PC-3 (cell line): Measurements from ENCODE around the gene ICAM2. TPM values are rescaled to one million over a fixed set of nuclear protein-coding genes. Genes with fewer than 3 reads are reported as not detected.

Experiments used
- ATAC-seq: fragments of 200-7000 bp; cut with Tn5 transposase; 2 replicates; pipeline ENCODE4 v1.9.1; 2020; ENCODE audit warnings: mild to moderate bottlenecking, moderate library complexity
- BruUV-seq: library from RNA; stranded (reverse); fragments of 400-500 nt; replicated peaks from 2 replicates; lab custom pipeline; 2021; lab: Mats Ljungman, UMichigan
- CTCF ChIA-PET: fragments of 300-600 bp; sonication (Branson Sonifier 250); formaldehyde crosslinking; loops from one replicate; lab custom pipeline; 2022; ENCODE audit warnings: antibody characterized with exemption; lab: Charles Lee
- POLR2A ChIA-PET: fragments of 300-600 bp; sonication (Branson Sonifier 250); formaldehyde crosslinking; loops from one replicate; lab custom pipeline; 2022; ENCODE audit warnings: antibody characterized with exemption; ENCODE audit not compliant: unreplicated experiment; lab: Charles Lee
- DNase-seq: peaks from one replicate; pipeline ENCODE4 v3.0.0-alpha.2; 2015
- H2AFZ ChIP-seq: fragments of 300-600 bp; sonication (generic); 2 replicates; pipeline ENCODE4 v1.6.0; 2016; ENCODE audit warnings: antibody characterized with exemption, low read length
- H3F3A ChIP-seq: fragments of 300-600 bp; sonication (generic); one replicate; pipeline ENCODE4 v1.6.0; 2017; ENCODE audit warnings: antibody characterized with exemption, low read length, control low read depth, mild to moderate bottlenecking; ENCODE audit not compliant: unreplicated experiment
- H3K27ac ChIP-seq: fragments of 300-600 bp; sonication (generic); 2 replicates; pipeline ENCODE4 v1.5.1; 2016; ENCODE audit warnings: mild to moderate bottlenecking, low read length
- H3K27me3 ChIP-seq: fragments of 300-600 bp; sonication (generic); 2 replicates; pipeline ENCODE4 v1.6.1; 2016; ENCODE audit warnings: low read length, mixed read lengths
- H3K36me3 ChIP-seq: fragments of 300-600 bp; sonication (generic); 2 replicates; pipeline ENCODE4 v1.6.1; 2016; ENCODE audit warnings: low read depth, mixed run types, low read length, mixed read lengths
- H3K4me1 ChIP-seq: fragments of 300-600 bp; sonication (generic); 2 replicates; pipeline ENCODE4 v1.5.1; 2016; ENCODE audit warnings: low read length; ENCODE audit not compliant: insufficient read depth
- H3K4me2 ChIP-seq: fragments of 300-600 bp; sonication (generic); 2 replicates; pipeline ENCODE4 v1.6.0; 2016; ENCODE audit warnings: low read length
- H3K4me3 ChIP-seq: fragments of 300-600 bp; sonication (generic); 2 replicates; pipeline ENCODE4 v1.5.1; 2016; ENCODE audit warnings: mild to moderate bottlenecking, low read length, mixed read lengths
- H3K79me2 ChIP-seq: fragments of 300-600 bp; sonication (generic); 2 replicates; pipeline ENCODE4 v1.6.1; 2017; ENCODE audit warnings: low read length, mixed read lengths
- H3K9ac ChIP-seq: fragments of 300-600 bp; sonication (generic); 2 replicates; pipeline ENCODE4 v1.6.0; 2016; ENCODE audit warnings: mild to moderate bottlenecking, low read length
- H3K9me2 ChIP-seq: fragments of 300-600 bp; sonication (generic); replicated peaks from 2 replicates; pipeline ENCODE4 v1.6.1; 2016; ENCODE audit warnings: mixed run types, low read length, mixed read lengths
- H3K9me3 ChIP-seq: fragments of 300-600 bp; sonication (generic); 2 replicates; pipeline ENCODE4 v1.6.1; 2016; ENCODE audit warnings: low read length, mixed read lengths
- H4K20me1 ChIP-seq: fragments of 300-600 bp; sonication (generic); 2 replicates; pipeline ENCODE4 v1.6.1; 2016; ENCODE audit warnings: low read length, mixed read lengths
- EZH2 ChIP-seq: fragments of 300-600 bp; sonication (generic); IDR thresholded peaks from one replicate; pipeline ENCODE4 v1.6.1; 2017; ENCODE audit warnings: antibody characterized with exemption, mild to moderate bottlenecking, low read length; ENCODE audit not compliant: unreplicated experiment
- EZH2phosphoT487 ChIP-seq: fragments of 300-600 bp; sonication (generic); IDR thresholded peaks from 2 replicates; pipeline ENCODE4 v1.6.1; 2018; ENCODE audit warnings: mild to moderate bottlenecking, antibody characterized with exemption, low read length, borderline replicate concordance
- intact Hi-C: fragments of 100-400 bp; cut with micrococcal nuclease; formaldehyde crosslinking; loops from 2 replicates; pipeline ENCODE4 v1.9.0; 2023
- total RNA-seq: library from RNA; depleted of rRNA; stranded (reverse); fragments of >200 nt; gene quantifications from 2 replicates; pipeline ENCODE4 v1.2.3, GENCODE V29; 2014
- TF ChIP-seq, protein P1 (sequence below): fragments of 300-600 bp; sonication (generic); conservative IDR thresholded peaks from 2 replicates; pipeline ENCODE4 v1.5.1; 2017; ENCODE audit warnings: antibody characterized with exemption, low read depth, mild to moderate bottlenecking, low read length

ICAM2 gene
- total RNA-seq, 1 experiment from 2014 or later, result not detected

GRCh38 chr17:64040206-64040605 lies 19.8 kb upstream of the ICAM2 start:
- Histone ChIP-seq H3K4me3 (no peak overlapping the region), H3F3A (no peaks in the 10 kb centered on the region), H3K27ac (no peak overlapping the region), H4K20me1 (no peaks in the 10 kb centered on the region), H3K36me3 (peaks cover 3% of the 10 kb centered on the region; the same call in 1 of the 2 replicates), H3K9ac (no peak overlapping the region), H2AFZ (no peak overlapping the region), H3K9me3 (no peaks in the 10 kb centered on the region), H3K4me2 (no peak overlapping the region), H3K27me3 (no peaks in the 10 kb centered on the region), H3K9me2 (no peaks in the 10 kb centered on the region), H3K4me1 (no peaks in the 10 kb centered on the region), H3K79me2 (no peaks in the 10 kb centered on the region)
- BruUV-seq, result no TSS peak
- intact Hi-C loops, result no loop called here
- ChIA-PET POLR2A (no interaction called here), CTCF (no interaction called here)
- no peak for TF ChIP-seq EZH2phosphoT487
- TF ChIP-seq, protein P1, sequence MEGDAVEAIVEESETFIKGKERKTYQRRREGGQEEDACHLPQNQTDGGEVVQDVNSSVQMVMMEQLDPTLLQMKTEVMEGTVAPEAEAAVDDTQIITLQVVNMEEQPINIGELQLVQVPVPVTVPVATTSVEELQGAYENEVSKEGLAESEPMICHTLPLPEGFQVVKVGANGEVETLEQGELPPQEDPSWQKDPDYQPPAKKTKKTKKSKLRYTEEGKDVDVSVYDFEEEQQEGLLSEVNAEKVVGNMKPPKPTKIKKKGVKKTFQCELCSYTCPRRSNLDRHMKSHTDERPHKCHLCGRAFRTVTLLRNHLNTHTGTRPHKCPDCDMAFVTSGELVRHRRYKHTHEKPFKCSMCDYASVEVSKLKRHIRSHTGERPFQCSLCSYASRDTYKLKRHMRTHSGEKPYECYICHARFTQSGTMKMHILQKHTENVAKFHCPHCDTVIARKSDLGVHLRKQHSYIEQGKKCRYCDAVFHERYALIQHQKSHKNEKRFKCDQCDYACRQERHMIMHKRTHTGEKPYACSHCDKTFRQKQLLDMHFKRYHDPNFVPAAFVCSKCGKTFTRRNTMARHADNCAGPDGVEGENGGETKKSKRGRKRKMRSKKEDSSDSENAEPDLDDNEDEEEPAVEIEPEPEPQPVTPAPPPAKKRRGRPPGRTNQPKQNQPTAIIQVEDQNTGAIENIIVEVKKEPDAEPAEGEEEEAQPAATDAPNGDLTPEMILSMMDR, result no peak
- no peak for TF ChIP-seq EZH2
- ATAC-seq, result no peak
- DNase-seq, result no peak

GRCh38 chr17:64039106-64039400 lies 18.6 kb upstream of the ICAM2 start:
- ATAC-seq (no peak), DNase-seq (no peak)
- no peak overlapping the region for H2AFZ ChIP-seq
- no peaks in the 10 kb centered on the region for H3K9me2 ChIP-seq
- H3K27me3 ChIP-seq, result no peaks in the 10 kb centered on the region
- POLR2A ChIA-PET, result interaction anchor here (0.6 kb wide), 1 partner anchor 32 kb away, joined by 4 read pairs; no protein-coding TSS in a partner anchor
- no peaks in the 10 kb centered on the region for H4K20me1 ChIP-seq
- no TSS peak for BruUV-seq
- no peak overlapping the region for H3K9ac ChIP-seq
- TF ChIP-seq EZH2phosphoT487, result no peak
- no peak for TF ChIP-seq EZH2
- TF ChIP-seq, protein P1, result no peak
- H3K9me3 ChIP-seq, result no peaks in the 10 kb centered on the region
- intact Hi-C loops, result no loop called here
- H3K4me2 ChIP-seq, result no peak overlapping the region
- H3K36me3 ChIP-seq, result no peaks in the 10 kb centered on the region
- no peak overlapping the region for H3K27ac ChIP-seq
- no peaks in the 10 kb centered on the region for H3K4me1 ChIP-seq
- H3K79me2 ChIP-seq, result no peaks in the 10 kb centered on the region
- no peaks in the 10 kb centered on the region for H3F3A ChIP-seq
- CTCF ChIA-PET, result interaction anchor here (0.7 kb wide), 1 partner anchor 14 kb away, joined by 3 read pairs; no protein-coding TSS in a partner anchor
- no peak overlapping the region for H3K4me3 ChIP-seq

DNA sequence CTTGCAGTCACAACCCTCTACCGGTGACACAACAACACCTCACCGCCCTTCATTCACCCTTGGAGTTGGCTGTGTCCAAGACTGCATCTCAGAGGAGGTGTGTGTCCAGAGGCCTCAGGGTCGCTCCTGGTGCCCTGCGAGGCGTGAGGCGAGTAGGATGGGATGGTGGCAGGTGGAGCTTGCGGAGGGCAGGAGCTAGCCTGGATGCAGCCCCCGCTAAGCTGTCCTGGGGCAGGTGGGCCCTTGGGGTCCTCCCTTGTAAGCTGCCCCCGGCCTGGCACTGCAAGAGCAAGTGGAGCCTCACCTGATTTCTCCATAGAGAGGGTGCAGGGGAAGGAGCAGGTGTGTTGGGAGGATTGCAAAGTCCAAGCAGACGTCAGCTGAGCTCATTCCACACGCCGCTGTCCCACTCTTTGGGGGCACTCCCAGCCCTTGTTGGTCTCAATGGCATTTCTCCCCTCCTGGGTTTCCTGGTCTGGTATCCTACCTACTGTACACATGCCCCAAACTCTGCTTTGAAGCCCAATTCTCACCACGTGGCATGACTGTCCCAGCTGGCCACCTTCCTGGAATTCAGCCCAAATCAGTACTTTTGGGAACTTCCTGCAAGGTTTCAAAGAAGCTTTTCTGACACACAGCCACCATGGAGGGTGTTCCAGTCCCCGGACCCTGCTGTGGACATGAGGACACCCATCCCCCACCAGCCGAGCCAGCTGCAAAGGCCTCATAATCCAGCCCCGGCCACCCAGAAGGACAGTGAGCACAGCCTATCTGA lies 18.1 kb upstream of the ICAM2 start:
- no peaks in the 10 kb centered on the region for H4K20me1 ChIP-seq
- CTCF ChIA-PET, result interaction anchor here (0.7 kb wide), 1 partner anchor 13 kb away, joined by 3 read pairs; no protein-coding TSS in a partner anchor
- H3K4me2 ChIP-seq, result no peak overlapping the region
- H3K4me3 ChIP-seq, result no peak overlapping the region
- no peaks in the 10 kb centered on the region for H3K4me1 ChIP-seq
- H3K36me3 ChIP-seq, result no peaks in the 10 kb centered on the region
- BruUV-seq, result no TSS peak
- H3F3A ChIP-seq, result no peaks in the 10 kb centered on the region
- no peaks in the 10 kb centered on the region for H3K9me2 ChIP-seq
- no peaks in the 10 kb centered on the region for H3K27me3 ChIP-seq
- no peak for TF ChIP-seq EZH2
- no peak for TF ChIP-seq EZH2phosphoT487
- TF ChIP-seq, protein P1, result no peak
- H3K27ac ChIP-seq, result no peak overlapping the region
- H2AFZ ChIP-seq, result no peak overlapping the region
- POLR2A ChIA-PET, result no interaction called here
- intact Hi-C loops, result no loop called here
- H3K79me2 ChIP-seq, result no peaks in the 10 kb centered on the region
- no peak for ATAC-seq
- DNase-seq, result no peak
- H3K9me3 ChIP-seq, result no peaks in the 10 kb centered on the region
- no peak overlapping the region for H3K9ac ChIP-seq
